KBM-7 (cell line): ENCODE measurements around the gene PIP5KL1.

Source experiments
- DNase-seq: peaks from one replicate; pipeline ENCODE4 v3.0.0-alpha.2; 2015
- in situ Hi-C: fragments of 300-500 bp; cut with MboI; formaldehyde crosslinking; loops from 2 replicates; pipeline ENCODE4 v1.14.3; 2020; ENCODE audit warnings: low sequenced_read_pairs, low pct_unique_long_range_greater_than_20kb, mixed read lengths

The PIP5KL1 gene

GRCh38 chr9:127937388-127938297 is 7.1 kb upstream of the PIP5KL1 start, which contains the start of gene DPM2:
Gene DPM2 (minus strand): TSS chr9:127937854. CDS start chr9:127937820, 34 bp downstream.
- in situ Hi-C loops, result no loop called here
- peak; percentile 86 for DNase-seq

GRCh38 chr9:127937056-127937387 is 6.4 kb upstream of the PIP5KL1 start:
- in situ Hi-C loops, result no loop called here
- no peak for DNase-seq

- DNase-seq, result no peak
- in situ Hi-C loops, result no loop called here
Measured at GRCh38 chr9:127936347-127936852, 5.8 kb upstream of the PIP5KL1 start.

- DNase-seq, result no peak
- in situ Hi-C loops, result no loop called here
Measured at GRCh38 chr9:127935765-127936221, 5.2 kb upstream of the PIP5KL1 start.

- in situ Hi-C loops, result no loop called here
- no peak for DNase-seq
Measured at GRCh38 chr9:127934986-127935385, 4.4 kb upstream of the PIP5KL1 start.

- in situ Hi-C loops, result no loop called here
Measured at GRCh38 chr9:127934248-127934647, 3.7 kb upstream of the PIP5KL1 start.

GRCh38 chr9:127931092-127931881 is 710 bp upstream of the PIP5KL1 start:
- in situ Hi-C loops, result no loop called here
- DNase-seq, result no peak

More at GRCh38 chr9:127934248-127934647, 3.7 kb upstream of the PIP5KL1 start:
- DNase-seq, result no peak

- no peak for DNase-seq
- in situ Hi-C loops, result no loop called here
Measured at GRCh38 chr9:127929625-127929979, 975 bp downstream of the PIP5KL1 start.

GRCh38 chr9:127928676-127929624 is 1.6 kb downstream of the PIP5KL1 start:
- no peak for DNase-seq
- in situ Hi-C loops, result no loop called here

- in situ Hi-C loops, result no loop called here
- DNase-seq, result no peak
Measured at GRCh38 chr9:127927988-127928675, 2.4 kb downstream of the PIP5KL1 start.

GRCh38 chr9:127927201-127927987 is 3.2 kb downstream of the PIP5KL1 start:
- DNase-seq, result no peak
- in situ Hi-C loops, result no loop called here

GRCh38 chr9:127926906-127927200 is 3.7 kb downstream of the PIP5KL1 start:
- DNase-seq, result no peak
- in situ Hi-C loops, result no loop called here

GRCh38 chr9:127925959-127926905 is 4.3 kb downstream of the PIP5KL1 start:
- no peak for DNase-seq

GRCh38 chr9:127924736-127925444 is 5.7 kb downstream of the PIP5KL1 start:
- in situ Hi-C loops, result loop anchor here (25.0 kb wide), 1 partner anchor 338 kb away; no protein-coding TSS in a partner anchor

More at GRCh38 chr9:127925959-127926905, 4.3 kb downstream of the PIP5KL1 start:
- in situ Hi-C loops, result no loop called here

GRCh38 chr9:127923771-127924170 is 6.8 kb downstream of the PIP5KL1 start:
- in situ Hi-C loops, result loop anchor here (25.0 kb wide), 1 partner anchor 336 kb away; no protein-coding TSS in a partner anchor

More at GRCh38 chr9:127924736-127925444, 5.7 kb downstream of the PIP5KL1 start:
- DNase-seq, result no peak

GRCh38 chr9:127923046-127923445 is 7.5 kb downstream of the PIP5KL1 start:
- in situ Hi-C loops, result loop anchor here (25.0 kb wide), 1 partner anchor 336 kb away; no protein-coding TSS in a partner anchor

More at GRCh38 chr9:127923771-127924170, 6.8 kb downstream of the PIP5KL1 start:
- DNase-seq, result no peak

More at GRCh38 chr9:127923046-127923445, 7.5 kb downstream of the PIP5KL1 start:
- DNase-seq, result no peak
